Measurements from ENCODE around the gene EPAS1. TPM values are rescaled to one million over a fixed set of nuclear protein-coding genes. Genes with fewer than 3 reads are reported as not detected.

The EPAS1 gene
- total and polyA plus RNA-seq, 2 experiments from 2014 or later = 47.5 to 73.8 TPM

DNA sequence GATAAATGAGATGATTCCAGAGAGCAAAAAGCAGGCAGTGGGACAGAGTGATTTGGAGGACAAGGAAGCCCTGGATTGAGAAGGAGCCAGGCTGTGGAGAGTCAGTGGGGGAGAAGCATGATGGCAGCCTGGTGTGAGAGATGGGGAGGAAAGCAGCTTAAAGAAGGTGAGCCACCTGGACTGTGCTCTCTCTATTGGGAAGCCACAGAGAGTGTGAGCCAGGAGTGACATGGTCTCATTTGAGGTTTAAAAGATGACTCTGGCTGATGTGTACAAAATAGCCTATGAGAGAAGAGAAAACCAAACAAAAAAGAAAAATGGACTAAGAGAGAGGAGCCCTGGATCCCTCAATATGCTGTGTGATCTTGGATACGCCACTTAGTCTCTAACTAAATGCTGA lies 12.9 kb upstream of the EPAS1 start:
- Histone ChIP-seq H3K4me2 (ENCODE audit: unreplicated experiment) (no peak overlapping the region), H3K79me2 (ENCODE audit: insufficient read depth) (no peaks in the 10 kb centered on the region), H3K9ac (no peak overlapping the region), H3K27me3 (replicated peaks; ENCODE audit: insufficient read depth) (no peaks in the 10 kb centered on the region), H3K36me3 (ENCODE audit: low read depth) (no peaks in the 10 kb centered on the region), H2AFZ (no peak overlapping the region), H3F3A (ENCODE audit: insufficient read depth) (no peaks in the 10 kb centered on the region), H3K9me3 (ENCODE audit: low read depth) (no peaks in the 10 kb centered on the region), H3K9me2 (ENCODE audit: insufficient read depth) (no peaks in the 10 kb centered on the region), H3K4me3 (no peak overlapping the region), H4K20me1 (ENCODE audit: insufficient read depth) (no peaks in the 10 kb centered on the region), H3K27ac (no peak overlapping the region), H3K4me1 (ENCODE audit: insufficient read depth) (no peaks in the 10 kb centered on the region)
- 91 to 95% methylated on average over 1 of the region's 1 CpG for WGBS, 2 experiments (ENCODE audit: low coverage in 1 of 2, low lambda C conversion rate in 2 of 2, missing lambda C conversion rate in 2 of 2)
- TF ChIP-seq EZH2 (IDR thresholded peaks at IDR 0.05; ENCODE audit: insufficient read depth, poor library complexity, severe bottlenecking) = no peak
- TF ChIP-seq EZH2phosphoT487 (IDR thresholded peaks at IDR 0.05; ENCODE audit: insufficient read depth, low read depth) = no peak
- in situ Hi-C loops (cut with MboI) = no loop called here
- no peak for DNase-seq

DNA sequence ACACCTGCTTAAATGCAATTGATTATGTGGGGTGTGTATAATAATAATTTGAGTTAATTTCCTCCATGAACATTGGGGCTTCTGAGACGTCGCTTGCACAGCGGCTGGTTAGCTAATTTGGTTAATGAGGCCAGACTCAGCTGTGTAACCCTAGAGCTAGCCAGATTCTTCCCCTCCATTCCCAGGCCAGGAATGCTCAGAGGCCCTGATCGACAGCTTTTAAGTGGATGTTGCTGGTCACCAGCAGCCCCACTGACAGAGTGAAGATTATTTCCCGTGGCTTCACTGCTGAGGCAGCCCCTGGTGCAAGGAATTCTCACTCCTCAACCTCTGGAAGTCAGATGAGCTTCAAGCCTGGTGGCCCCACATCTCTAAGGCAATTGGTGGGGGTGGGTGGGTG lies 12.4 kb upstream of the EPAS1 start:
- Histone ChIP-seq H3K27me3 (replicated peaks; ENCODE audit: insufficient read depth) (no peaks in the 10 kb centered on the region), H3K9ac (no peak overlapping the region), H3K9me2 (ENCODE audit: insufficient read depth) (no peaks in the 10 kb centered on the region), H3F3A (ENCODE audit: insufficient read depth) (no peaks in the 10 kb centered on the region), H3K4me3 (no peak overlapping the region), H3K36me3 (ENCODE audit: low read depth) (no peaks in the 10 kb centered on the region), H3K79me2 (ENCODE audit: insufficient read depth) (no peaks in the 10 kb centered on the region), H3K4me1 (ENCODE audit: insufficient read depth) (no peaks in the 10 kb centered on the region), H3K4me2 (ENCODE audit: unreplicated experiment) (no peak overlapping the region), H3K27ac (no peak overlapping the region), H4K20me1 (ENCODE audit: insufficient read depth) (no peaks in the 10 kb centered on the region), H2AFZ (no peak overlapping the region), H3K9me3 (ENCODE audit: low read depth) (no peaks in the 10 kb centered on the region)
- DNase-seq = no peak
- 75 to 79% methylated on average over 5 of the region's 5 CpGs for WGBS, 2 experiments (ENCODE audit: low coverage in 1 of 2, low lambda C conversion rate in 2 of 2, missing lambda C conversion rate in 2 of 2)
- in situ Hi-C loops (cut with MboI) = no loop called here
- TF ChIP-seq EZH2phosphoT487 (IDR thresholded peaks at IDR 0.05; ENCODE audit: insufficient read depth, low read depth) (no peak), EZH2 (IDR thresholded peaks at IDR 0.05; ENCODE audit: insufficient read depth, poor library complexity, severe bottlenecking) (no peak)

DNA sequence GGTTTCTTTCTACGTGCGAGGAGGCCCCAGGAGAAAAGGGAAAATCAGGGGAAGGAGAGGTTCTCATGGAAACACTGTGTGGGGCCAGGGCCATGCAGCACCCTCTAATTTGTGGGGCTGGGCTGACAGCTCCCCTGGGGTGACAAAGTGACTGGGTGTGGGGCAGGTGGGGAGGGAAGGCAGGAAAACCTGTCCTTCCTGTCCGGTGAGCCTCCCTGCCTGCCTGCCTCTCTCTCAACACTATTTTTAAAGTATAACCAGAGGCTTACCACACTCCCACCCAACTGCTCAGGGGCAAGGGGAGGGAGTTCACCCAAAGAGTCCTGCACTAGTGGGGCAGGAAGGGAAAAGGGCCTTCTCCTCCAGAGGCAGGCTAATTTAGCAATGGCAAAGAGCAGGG lies 10.5 kb upstream of the EPAS1 start:
- Histone ChIP-seq H4K20me1 (ENCODE audit: insufficient read depth) (no peaks in the 10 kb centered on the region), H3K4me2 (ENCODE audit: unreplicated experiment) (no peak overlapping the region), H3F3A (ENCODE audit: insufficient read depth) (no peaks in the 10 kb centered on the region), H3K36me3 (ENCODE audit: low read depth) (no peaks in the 10 kb centered on the region), H3K9ac (no peak overlapping the region), H3K27ac (no peak overlapping the region), H3K4me1 (ENCODE audit: insufficient read depth) (no peaks in the 10 kb centered on the region), H2AFZ (no peak overlapping the region), H3K4me3 (no peak overlapping the region), H3K9me2 (ENCODE audit: insufficient read depth) (no peaks in the 10 kb centered on the region), H3K27me3 (replicated peaks; ENCODE audit: insufficient read depth) (no peaks in the 10 kb centered on the region), H3K79me2 (ENCODE audit: insufficient read depth) (no peaks in the 10 kb centered on the region), H3K9me3 (ENCODE audit: low read depth) (no peaks in the 10 kb centered on the region)
- in situ Hi-C loops (cut with MboI) = no loop called here
- TF ChIP-seq EZH2phosphoT487 (IDR thresholded peaks at IDR 0.05; ENCODE audit: insufficient read depth, low read depth) = no peak
- TF ChIP-seq EZH2 (IDR thresholded peaks at IDR 0.05; ENCODE audit: insufficient read depth, poor library complexity, severe bottlenecking) = no peak
- no peak for DNase-seq
- WGBS, 2 experiments (ENCODE audit: low coverage in 1 of 2, low lambda C conversion rate in 2 of 2, missing lambda C conversion rate in 2 of 2) = 98 to 100% methylated on average over 3 of the region's 3 CpGs

DNA sequence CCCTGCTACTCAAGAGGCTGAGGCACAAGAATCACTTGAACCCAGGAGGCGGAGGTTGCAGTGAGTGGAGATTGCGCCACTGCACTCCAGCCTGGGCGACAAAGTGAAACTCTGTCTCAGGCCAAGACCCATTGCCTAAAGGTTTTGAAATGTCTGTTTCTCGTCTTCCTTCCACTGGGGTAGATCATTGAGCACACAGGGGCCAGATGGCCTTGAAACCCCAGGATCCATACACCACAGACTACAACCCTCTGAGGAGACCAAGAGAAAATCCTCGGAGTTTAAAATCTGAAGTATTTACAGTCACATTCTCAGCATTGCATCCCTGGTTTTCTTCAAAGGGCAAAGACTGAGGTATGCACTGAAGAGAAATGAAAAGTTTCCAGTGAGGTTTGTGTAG lies 7.1 kb upstream of the EPAS1 start:
- H2AFZ ChIP-seq = no peak overlapping the region
- in situ Hi-C loops (cut with MboI) = loop anchor here (10.0 kb wide), 1 partner anchor 205 kb away; no protein-coding TSS in a partner anchor
- H3K4me3 ChIP-seq = no peak overlapping the region
- no peaks in the 10 kb centered on the region for H3K9me2 ChIP-seq (ENCODE audit: insufficient read depth)
- H3K79me2 ChIP-seq (ENCODE audit: insufficient read depth) = no peaks in the 10 kb centered on the region
- H3K4me2 ChIP-seq (ENCODE audit: unreplicated experiment) = no peak overlapping the region
- WGBS, 2 experiments (ENCODE audit: low coverage in 1 of 2, low lambda C conversion rate in 2 of 2, missing lambda C conversion rate in 2 of 2) = 90 to 94% methylated on average over 5 of the region's 5 CpGs
- no peaks in the 10 kb centered on the region for H3F3A ChIP-seq (ENCODE audit: insufficient read depth)
- TF ChIP-seq EZH2phosphoT487 (IDR thresholded peaks at IDR 0.05; ENCODE audit: insufficient read depth, low read depth) (no peak), EZH2 (IDR thresholded peaks at IDR 0.05; ENCODE audit: insufficient read depth, poor library complexity, severe bottlenecking) (no peak)
- H3K27me3 ChIP-seq (replicated peaks; ENCODE audit: insufficient read depth) = no peaks in the 10 kb centered on the region
- H3K4me1 ChIP-seq (ENCODE audit: insufficient read depth) = no peaks in the 10 kb centered on the region
- H4K20me1 ChIP-seq (ENCODE audit: insufficient read depth) = no peaks in the 10 kb centered on the region
- no peak for DNase-seq
- no peaks in the 10 kb centered on the region for H3K36me3 ChIP-seq (ENCODE audit: low read depth)
- no peaks in the 10 kb centered on the region for H3K9me3 ChIP-seq (ENCODE audit: low read depth)
- no peak overlapping the region for H3K27ac ChIP-seq
- no peak overlapping the region for H3K9ac ChIP-seq

DNA sequence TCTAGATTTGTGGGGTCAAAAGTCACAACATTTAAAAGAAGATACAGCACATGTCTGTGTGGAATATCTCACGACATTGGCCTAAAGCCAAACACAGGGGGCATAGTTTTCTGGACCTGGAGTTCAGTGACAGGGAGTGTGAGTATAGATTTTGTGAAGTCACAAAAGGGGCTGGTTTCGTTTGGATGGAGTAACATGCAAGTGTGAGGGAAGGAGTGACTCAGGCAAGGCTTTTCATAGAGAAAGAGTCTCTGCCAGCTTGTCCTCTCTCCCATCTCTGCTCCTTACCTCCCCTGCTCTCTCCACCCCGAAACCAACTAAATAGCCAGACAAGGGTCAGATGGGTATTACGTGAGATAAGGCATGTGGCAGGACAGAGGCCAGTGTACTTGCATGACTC lies 3.7 kb upstream of the EPAS1 start:
- Histone ChIP-seq H3K4me2 (ENCODE audit: unreplicated experiment) (no peak overlapping the region), H3K4me1 (ENCODE audit: insufficient read depth) (no peaks in the 10 kb centered on the region), H3K4me3 (no peak overlapping the region), H3K36me3 (ENCODE audit: low read depth) (no peaks in the 10 kb centered on the region), H3K79me2 (ENCODE audit: insufficient read depth) (peaks cover 12% of the 10 kb centered on the region), H4K20me1 (ENCODE audit: insufficient read depth) (no peaks in the 10 kb centered on the region), H3K27ac (no peak overlapping the region), H3K9ac (no peak overlapping the region), H3F3A (ENCODE audit: insufficient read depth) (no peaks in the 10 kb centered on the region), H3K9me2 (ENCODE audit: insufficient read depth) (no peaks in the 10 kb centered on the region), H2AFZ (no peak overlapping the region), H3K9me3 (ENCODE audit: low read depth) (no peaks in the 10 kb centered on the region), H3K27me3 (replicated peaks; ENCODE audit: insufficient read depth) (no peaks in the 10 kb centered on the region)
- in situ Hi-C loops (cut with MboI) = loop anchor here (10.0 kb wide), 1 partner anchor 209 kb away; no protein-coding TSS in a partner anchor
- peak; percentile 52 for DNase-seq
- 67 to 68% methylated on average over 4 of the region's 4 CpGs for WGBS, 2 experiments (ENCODE audit: low coverage in 1 of 2, low lambda C conversion rate in 2 of 2, missing lambda C conversion rate in 2 of 2)
- TF ChIP-seq EZH2phosphoT487 (IDR thresholded peaks at IDR 0.05; ENCODE audit: insufficient read depth, low read depth) = no peak
- TF ChIP-seq EZH2 (IDR thresholded peaks at IDR 0.05; ENCODE audit: insufficient read depth, poor library complexity, severe bottlenecking) = no peak
